ENCODE measurements around the gene BTBD9. TPM values are rescaled to one million over a fixed set of nuclear protein-coding genes. Genes with fewer than 3 reads are reported as not detected.
"Not testable (repeated sequence)": the region's sequence is repeated elsewhere in the genome, so short reads cannot be mapped to it uniquely, and the experiment has no call there.

Gene BTBD9
- total RNA-seq, 2 experiments from 2014 or later: 8.2 to 12.2 TPM

DNA sequence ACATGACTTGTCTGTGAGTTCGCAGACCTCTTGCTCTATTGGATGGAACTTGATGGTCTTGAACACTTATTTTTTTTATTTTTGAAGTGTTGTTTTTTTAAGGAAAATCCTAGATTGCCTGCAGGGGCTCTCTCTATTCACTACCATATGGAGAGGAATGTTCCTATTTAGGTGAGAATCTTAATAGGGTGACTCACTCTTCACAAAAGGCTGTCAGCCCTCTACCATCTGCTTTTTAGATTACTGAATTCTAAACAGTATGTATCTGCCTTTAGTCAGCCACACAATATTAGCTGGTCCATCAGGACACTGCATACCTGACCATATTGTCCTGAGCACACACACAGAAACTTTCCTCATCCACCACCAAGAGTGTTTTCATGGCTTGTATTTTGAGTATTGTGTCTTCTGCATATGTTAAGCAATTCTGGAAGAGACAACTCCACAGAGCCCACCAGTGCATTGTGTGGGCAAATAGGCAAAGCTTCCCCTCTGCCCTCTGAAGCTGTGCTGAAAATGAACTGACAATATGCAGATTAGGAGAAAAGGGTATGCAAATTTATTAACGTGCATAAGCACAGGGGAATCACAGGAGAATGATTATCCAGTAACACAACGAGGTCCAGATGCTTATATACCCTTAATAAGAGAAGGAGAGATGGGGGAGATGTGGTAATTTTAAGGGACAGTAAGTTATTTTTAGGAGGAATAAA is 6.6 kb upstream of the BTBD9 start:
- ATAC-seq (no peak), DNase-seq (no peak)
- CTCF ChIA-PET: interaction anchor here (0.9 kb wide), 1 partner anchor 9 kb away, joined by 4 read pairs; no protein-coding TSS in a partner anchor
- Mint-ChIP-seq H3K4me1 (no peaks in the 10 kb centered on the region), H3K36me3 (ENCODE audit: low read depth) (peaks cover 3% of the 10 kb centered on the region), H3K4me3 (no peak overlapping the region), H3K27ac (no peak overlapping the region), H3K9me3 (ENCODE audit: low read depth) (no peaks in the 10 kb centered on the region), H3K27me3 (no peaks in the 10 kb centered on the region)
- POLR2A ChIA-PET: no interaction called here
- intact Hi-C loops (cut with DNase I, micrococcal nuclease): no loop called here

DNA sequence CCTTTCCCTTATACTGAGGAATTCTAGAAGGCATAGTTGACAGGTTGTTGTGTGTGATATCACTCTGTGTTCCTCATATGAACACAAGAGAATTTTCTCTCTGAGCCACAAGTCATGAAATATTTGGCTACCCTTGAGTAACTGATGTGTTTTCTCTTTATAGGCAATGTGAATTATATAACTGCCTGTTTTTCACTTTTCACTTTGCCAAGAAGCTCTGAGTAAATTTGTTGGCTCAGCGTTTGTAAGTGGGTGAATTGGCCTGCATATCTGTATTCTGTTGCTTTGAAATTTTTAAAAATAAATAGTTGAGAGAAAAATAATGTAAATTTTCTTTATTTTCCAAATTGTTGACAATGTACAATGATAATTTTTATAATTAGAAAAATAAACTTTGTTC is 5.2 kb upstream of the BTBD9 start:
- no peak for DNase-seq
- Mint-ChIP-seq H3K9me3 (ENCODE audit: low read depth) (no peaks in the 10 kb centered on the region), H3K4me1 (peaks cover 6% of the 10 kb centered on the region), H3K36me3 (ENCODE audit: low read depth) (no peaks in the 10 kb centered on the region), H3K4me3 (no peak overlapping the region), H3K27ac (no peak overlapping the region), H3K27me3 (no peaks in the 10 kb centered on the region)
- intact Hi-C loops (cut with DNase I, micrococcal nuclease): no loop called here
- ChIA-PET CTCF (no interaction called here), POLR2A (no interaction called here)
- no peak for ATAC-seq

DNA sequence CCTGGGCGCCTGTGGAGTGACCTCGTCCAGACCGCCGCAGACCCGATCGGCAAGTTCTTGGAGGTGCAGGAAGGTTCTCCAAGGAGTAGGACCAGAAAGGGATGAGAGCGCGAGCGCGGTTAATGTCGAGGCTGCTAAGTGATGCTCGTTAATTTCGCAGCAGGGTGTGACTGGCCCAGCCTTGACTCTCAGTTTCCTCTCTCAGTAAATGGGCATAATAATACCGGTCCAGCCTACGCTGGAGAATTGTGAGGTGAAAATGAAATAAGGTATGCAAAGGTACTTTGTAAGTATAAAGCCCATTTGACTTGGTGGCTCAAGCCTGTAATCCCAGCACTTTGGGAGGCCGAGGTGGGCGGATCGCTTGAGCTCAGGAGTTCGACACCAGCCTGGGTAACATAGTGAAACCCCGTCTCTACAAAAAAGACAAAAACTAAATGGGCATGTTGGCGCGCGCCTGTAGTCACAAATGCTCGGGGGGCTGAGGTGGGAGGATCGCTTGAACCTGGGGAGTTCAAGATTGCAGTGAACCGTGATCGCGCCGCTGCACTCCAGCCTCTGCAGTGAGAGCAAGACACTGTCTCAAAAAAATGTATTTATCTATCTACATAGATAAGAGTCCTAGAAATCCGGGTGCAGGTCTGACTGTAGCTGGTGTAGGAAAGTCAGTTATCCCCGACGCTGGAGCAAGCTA is 634 bp upstream of the BTBD9 start:
- POLR2A ChIA-PET: interaction anchor here (0.6 kb wide), 1 partner anchor 182 kb away, joined by 3 read pairs; no protein-coding TSS in a partner anchor
- CTCF ChIA-PET: interaction anchor here (0.8 kb wide), 1 partner anchor 70 kb away, joined by 3 read pairs; no protein-coding TSS in a partner anchor
- H3K4me1 Mint-ChIP-seq: peaks cover 37% of the 10 kb centered on the region
- no peaks in the 10 kb centered on the region for H3K9me3 Mint-ChIP-seq (ENCODE audit: low read depth)
- DNase-seq (peak; percentile 28), ATAC-seq (peak; percentile 45)
- H3K27me3 Mint-ChIP-seq: no peaks in the 10 kb centered on the region
- H3K4me3 Mint-ChIP-seq: peak overlapping the region; percentile 82
- intact Hi-C loops (cut with DNase I, micrococcal nuclease): loop anchor here (1.0 to 2.0 kb wide), 2 partner anchors 32 to 63 kb away; partner anchors contain the start of gene GLO1 (in 1 of the 2)
- H3K36me3 Mint-ChIP-seq (ENCODE audit: low read depth): no peaks in the 10 kb centered on the region
- H3K27ac Mint-ChIP-seq: peak overlapping the region; percentile 81

DNA sequence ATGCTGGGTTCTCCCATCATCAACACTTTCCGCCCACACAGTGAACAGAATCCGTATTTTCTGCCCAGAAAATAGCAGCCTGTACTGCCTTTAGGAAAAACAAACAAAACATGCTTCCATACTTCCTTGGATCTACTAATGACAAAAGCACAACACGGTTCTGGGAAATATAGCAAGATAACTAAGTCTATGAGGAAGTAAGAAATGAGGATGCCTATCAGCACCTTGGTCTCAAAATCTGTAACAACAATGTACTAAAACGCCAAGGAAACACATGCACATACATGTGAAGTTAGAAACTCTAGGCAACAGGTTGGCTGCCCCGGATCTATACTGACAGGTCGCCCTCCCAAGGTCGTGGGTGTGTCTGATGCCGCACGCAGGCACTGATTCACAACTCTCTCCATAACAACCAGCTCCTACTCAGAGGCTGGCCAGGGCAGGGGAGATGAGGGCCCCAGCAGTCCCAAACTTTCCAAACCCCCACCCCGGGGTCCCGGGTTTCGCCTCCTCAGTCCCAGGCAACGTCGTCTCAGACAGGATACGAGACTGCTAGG is 710 bp downstream of the BTBD9 start:
- ChIA-PET CTCF (interaction anchor here (0.7 kb wide), 1 partner anchor 67 kb away, joined by 3 read pairs; no protein-coding TSS in a partner anchor), POLR2A (interaction anchor here (0.5 to 1.2 kb wide), 4 partner anchors 18 to 1353 kb away, joined by 3 to 4 read pairs (median 3); no protein-coding TSS in a partner anchor)
- no peaks in the 10 kb centered on the region for H3K36me3 Mint-ChIP-seq (ENCODE audit: low read depth)
- intact Hi-C loops (cut with DNase I, micrococcal nuclease): loop anchor here (1.0 to 5.0 kb wide), 5 partner anchors 64 to 820 kb away; partner anchors contain the start of genes GLO1 (in 1 of the 2), SAYSD1 (in 1 of the 2) and ZFAND3 (in 1 of the 2)
- peak overlapping the region; percentile 82 for H3K4me3 Mint-ChIP-seq
- H3K27me3 Mint-ChIP-seq: no peaks in the 10 kb centered on the region
- peak; percentile 78 for ATAC-seq
- DNase-seq: peak; percentile 81
- no peaks in the 10 kb centered on the region for H3K9me3 Mint-ChIP-seq (ENCODE audit: low read depth)
- H3K27ac Mint-ChIP-seq: peak overlapping the region; percentile 82
- H3K4me1 Mint-ChIP-seq: peaks cover 46% of the 10 kb centered on the region

GRCh38 chr6:38637756-38638155 is 2.0 kb downstream of the BTBD9 start:
- CTCF ChIA-PET: interaction anchor here (0.6 kb wide), 1 partner anchor 1591 kb away, joined by 3 read pairs; no protein-coding TSS in a partner anchor
- no peak overlapping the region for H3K27ac Mint-ChIP-seq
- intact Hi-C loops (cut with DNase I, micrococcal nuclease): loop anchor here (2.0 to 5.0 kb wide), 2 partner anchors 65 to 477 kb away; partner anchors contain the start of gene SAYSD1 (in 1 of the 2)
- POLR2A ChIA-PET: no interaction called here
- no peak overlapping the region for H3K4me3 Mint-ChIP-seq
- no peaks in the 10 kb centered on the region for H3K9me3 Mint-ChIP-seq (ENCODE audit: low read depth)
- ATAC-seq: no peak
- H3K36me3 Mint-ChIP-seq (ENCODE audit: low read depth): no peaks in the 10 kb centered on the region
- DNase-seq: no peak
- peaks cover 49% of the 10 kb centered on the region for H3K4me1 Mint-ChIP-seq
- H3K27me3 Mint-ChIP-seq: no peaks in the 10 kb centered on the region

DNA sequence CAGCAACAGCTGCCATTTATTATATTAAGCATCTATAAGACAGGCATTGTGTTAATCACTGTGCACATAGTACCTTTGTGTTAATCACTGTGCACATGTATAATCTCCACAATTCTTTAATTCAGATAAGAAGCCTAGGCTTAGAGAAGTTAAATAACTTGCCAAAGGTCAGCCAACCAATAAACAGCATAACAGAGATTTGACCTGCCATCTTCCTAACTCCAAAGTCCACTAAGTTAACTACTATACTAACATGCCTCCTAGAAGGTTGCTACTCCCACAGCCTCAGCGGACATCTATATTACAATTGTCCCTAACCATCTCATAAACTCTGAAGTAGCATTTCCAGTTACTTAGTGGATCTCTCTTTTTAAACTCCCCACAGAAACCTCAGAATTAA is 3.7 kb downstream of the BTBD9 start:
- Mint-ChIP-seq H3K4me3 (no peak overlapping the region), H3K27ac (no peak overlapping the region), H3K9me3 (ENCODE audit: low read depth) (no peaks in the 10 kb centered on the region), H3K27me3 (no peaks in the 10 kb centered on the region), H3K36me3 (ENCODE audit: low read depth) (no peaks in the 10 kb centered on the region), H3K4me1 (peaks cover 51% of the 10 kb centered on the region)
- CTCF ChIA-PET: no interaction called here
- DNase-seq (no peak), ATAC-seq (no peak)
- intact Hi-C loops (cut with DNase I, micrococcal nuclease): loop anchor here in 1 of 2 experiments (5.0 kb wide), 1 partner anchor 64 kb away; no protein-coding TSS in a partner anchor
- POLR2A ChIA-PET: no interaction called here

DNA sequence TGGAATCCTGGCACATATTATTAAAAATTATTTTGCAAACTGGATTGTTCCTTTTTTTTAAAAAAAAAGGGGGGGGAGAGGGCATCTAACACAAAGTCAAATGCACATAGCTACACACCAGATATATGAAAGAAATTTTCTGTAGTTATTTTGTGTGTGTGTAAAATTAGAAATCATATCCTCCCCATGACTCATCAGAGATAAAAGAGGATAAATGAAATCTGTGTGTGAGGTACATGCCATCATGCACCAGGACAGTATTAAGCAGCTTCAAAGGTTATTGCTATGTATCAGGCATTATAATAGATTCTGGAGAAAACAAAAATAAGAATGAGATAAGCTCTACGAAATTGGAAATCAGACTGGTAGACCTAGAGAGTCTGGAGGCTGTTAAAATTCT is 5.2 kb downstream of the BTBD9 start:
- DNase-seq (no peak), ATAC-seq (no peak)
- Mint-ChIP-seq H3K4me1 (peaks cover 48% of the 10 kb centered on the region), H3K36me3 (ENCODE audit: low read depth) (no peaks in the 10 kb centered on the region), H3K9me3 (ENCODE audit: low read depth) (no peaks in the 10 kb centered on the region), H3K4me3 (no peak overlapping the region), H3K27me3 (no peaks in the 10 kb centered on the region), H3K27ac (no peak overlapping the region)
- ChIA-PET CTCF (interaction anchor here (0.6 to 0.7 kb wide), 2 partner anchors 139 to 548 kb away, joined by 3 read pairs; no protein-coding TSS in a partner anchor), POLR2A (interaction anchor here (0.6 kb wide), 1 partner anchor 80 kb away, joined by 7 read pairs; no protein-coding TSS in a partner anchor)
- intact Hi-C loops (cut with DNase I, micrococcal nuclease): no loop called here

GRCh38 chr6:38632490-38632889 is 7.2 kb downstream of the BTBD9 start:
- POLR2A ChIA-PET: no interaction called here
- Mint-ChIP-seq H3K27ac (no peak overlapping the region), H3K4me3 (no peak overlapping the region), H3K27me3 (no peaks in the 10 kb centered on the region), H3K9me3 (ENCODE audit: low read depth) (no peaks in the 10 kb centered on the region), H3K4me1 (peaks cover 34% of the 10 kb centered on the region), H3K36me3 (ENCODE audit: low read depth) (no peaks in the 10 kb centered on the region)
- CTCF ChIA-PET: interaction anchor here (0.6 kb wide), 1 partner anchor 1322 kb away, joined by 4 read pairs; no protein-coding TSS in a partner anchor
- ATAC-seq (no peak), DNase-seq (no peak)
- intact Hi-C loops (cut with DNase I, micrococcal nuclease): no loop called here

DNA sequence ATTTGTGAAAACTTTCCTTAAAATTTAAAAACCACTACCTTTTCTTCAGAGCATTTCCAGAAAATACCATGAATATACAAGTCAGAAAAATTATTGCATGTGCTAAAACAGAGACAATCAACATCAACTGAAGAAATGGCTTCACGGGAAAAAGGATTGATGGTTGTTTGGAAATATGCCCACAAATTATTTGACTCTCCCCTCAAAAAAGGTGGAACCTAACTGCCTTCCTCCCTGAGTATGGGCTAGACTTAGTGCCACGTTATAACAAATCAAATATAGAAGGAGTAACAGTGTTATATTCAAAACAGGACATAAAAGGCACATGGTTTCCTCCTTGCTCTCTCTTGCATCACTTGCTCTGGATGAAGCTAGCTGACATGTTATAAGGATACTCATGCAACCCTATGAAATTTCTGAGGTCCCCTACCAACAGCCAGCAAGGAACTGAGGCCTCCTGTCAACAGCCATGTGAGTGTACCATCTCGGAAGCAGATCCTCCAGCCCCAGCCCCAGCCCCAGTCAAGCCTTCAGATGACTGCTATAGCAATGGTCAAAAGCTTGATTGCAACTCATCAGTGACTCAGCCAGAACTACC is 8.4 kb downstream of the BTBD9 start:
- ChIA-PET CTCF (interaction anchor here (0.6 kb wide), 1 partner anchor 535 kb away, joined by 3 read pairs; no protein-coding TSS in a partner anchor), POLR2A (no interaction called here)
- no peak overlapping the region for H3K4me3 Mint-ChIP-seq
- no peaks in the 10 kb centered on the region for H3K36me3 Mint-ChIP-seq (ENCODE audit: low read depth)
- H3K27ac Mint-ChIP-seq: no peak overlapping the region
- intact Hi-C loops (cut with DNase I, micrococcal nuclease): no loop called here
- no peak for DNase-seq
- H3K4me1 Mint-ChIP-seq: peaks cover 23% of the 10 kb centered on the region
- no peaks in the 10 kb centered on the region for H3K27me3 Mint-ChIP-seq
- peak; percentile 26 for ATAC-seq
- H3K9me3 Mint-ChIP-seq (ENCODE audit: low read depth): no peaks in the 10 kb centered on the region

GRCh38 chr6:38625217-38625616 is 14.5 kb downstream of the BTBD9 start:
- no peaks in the 10 kb centered on the region for H3K9me3 Mint-ChIP-seq (ENCODE audit: low read depth)
- H3K4me1 Mint-ChIP-seq: peaks cover 8% of the 10 kb centered on the region
- no peak overlapping the region for H3K4me3 Mint-ChIP-seq
- ChIA-PET CTCF (interaction anchor here (0.6 kb wide), 2 partner anchors 45 to 1884 kb away, joined by 3 to 4 read pairs; no protein-coding TSS in a partner anchor), POLR2A (no interaction called here)
- DNase-seq (no peak), ATAC-seq (no peak)
- no peak overlapping the region for H3K27ac Mint-ChIP-seq
- no peaks in the 10 kb centered on the region for H3K36me3 Mint-ChIP-seq (ENCODE audit: low read depth)
- H3K27me3 Mint-ChIP-seq: no peaks in the 10 kb centered on the region
- intact Hi-C loops (cut with DNase I, micrococcal nuclease): no loop called here

- ATAC-seq; intact Hi-C loops (cut with DNase I, micrococcal nuclease); H3K9me3 Mint-ChIP-seq (ENCODE audit: low read depth); H3K4me3 Mint-ChIP-seq; H3K36me3 Mint-ChIP-seq (ENCODE audit: low read depth); CTCF ChIA-PET; H3K4me1 Mint-ChIP-seq; H3K27me3 Mint-ChIP-seq; DNase-seq; H3K27ac Mint-ChIP-seq: not testable (repeated sequence)
- POLR2A ChIA-PET: interaction anchor here (0.6 kb wide), 1 partner anchor 466 kb away, joined by 4 read pairs; no protein-coding TSS in a partner anchor
Observed at GRCh38 chr6:38619342-38619741, 20.4 kb downstream of the BTBD9 start.
